ENCODE results near the gene SPHK2.

SPHK2 gene

DNA sequence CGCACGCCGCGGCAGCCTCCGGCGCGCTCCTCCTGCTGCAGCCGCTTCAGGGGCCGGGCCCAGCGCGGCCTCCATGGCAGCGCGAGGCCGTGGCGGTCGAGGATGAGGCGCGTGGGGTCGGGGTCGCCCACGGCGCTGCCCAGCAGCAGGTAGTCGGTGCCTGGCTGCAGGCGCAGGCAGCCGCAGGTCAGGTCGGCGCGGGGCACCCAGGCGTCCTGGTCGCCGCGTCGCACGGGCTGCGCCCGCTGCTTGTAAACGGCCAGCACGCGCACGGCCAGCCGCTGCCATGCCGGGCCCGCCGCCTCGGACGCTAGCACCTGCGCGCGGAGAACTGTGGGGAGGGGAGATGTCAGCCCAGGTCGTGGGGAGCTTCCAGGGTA, 42.4 kb downstream of the SPHK2 start:
- H3K27me3 ChIP-seq (ENCODE audit: control insufficient read depth, insufficient read depth, low read length): no peaks in the 10 kb centered on the region
- no peak overlapping the region for H3K9ac ChIP-seq (ENCODE audit: low read depth, low read length)
- H3K36me3 ChIP-seq (ENCODE audit: control insufficient read depth, insufficient read depth, low read length): no peaks in the 10 kb centered on the region
- peaks cover 2% of the 10 kb centered on the region for H3K4me1 ChIP-seq (ENCODE audit: control insufficient read depth, insufficient read depth, low read length)
- H3K4me3 ChIP-seq (ENCODE audit: low read depth, low read length): no peak overlapping the region
- H3K9me3 ChIP-seq (ENCODE audit: control insufficient read depth, insufficient read depth, low read length): no peaks in the 10 kb centered on the region

GRCh38 chr19:48663667-48664066, 44.4 kb downstream of the SPHK2 start:
- Histone ChIP-seq H3K36me3 (ENCODE audit: control insufficient read depth, insufficient read depth, low read length) (no peaks in the 10 kb centered on the region), H3K9ac (ENCODE audit: low read depth, low read length) (no peak overlapping the region), H3K27me3 (ENCODE audit: control insufficient read depth, insufficient read depth, low read length) (no peaks in the 10 kb centered on the region), H3K9me3 (ENCODE audit: control insufficient read depth, insufficient read depth, low read length) (no peaks in the 10 kb centered on the region), H3K4me3 (ENCODE audit: low read depth, low read length) (no peak overlapping the region), H3K4me1 (ENCODE audit: control insufficient read depth, insufficient read depth, low read length) (peaks cover 2% of the 10 kb centered on the region)

DNA sequence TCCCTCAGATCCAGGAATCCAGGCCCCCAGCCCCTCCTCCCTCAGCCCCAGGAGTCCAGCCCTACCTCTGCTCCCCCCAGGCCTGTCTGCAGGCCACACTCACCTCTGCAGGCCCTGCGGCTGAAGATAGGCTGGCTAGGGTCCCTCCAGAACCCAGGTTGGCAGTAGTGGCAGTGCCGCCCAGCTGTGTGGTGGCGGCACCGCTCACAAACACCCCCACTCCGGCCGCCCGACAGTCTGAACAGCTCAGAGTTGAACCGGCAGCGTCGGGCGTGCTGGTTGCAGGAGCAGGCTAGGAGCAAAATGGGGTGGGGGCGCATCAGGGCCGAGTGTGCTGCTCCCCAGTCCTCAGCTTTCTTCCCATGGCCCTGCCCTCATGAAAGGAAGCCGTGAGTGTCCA, 45.2 kb downstream of the SPHK2 start:
- no peak overlapping the region for H3K9ac ChIP-seq (ENCODE audit: low read depth, low read length)

GRCh38 chr19:48665786-48666185, 46.5 kb downstream of the SPHK2 start:
- Histone ChIP-seq H3K27me3 (ENCODE audit: control insufficient read depth, insufficient read depth, low read length) (no peaks in the 10 kb centered on the region), H3K36me3 (ENCODE audit: control insufficient read depth, insufficient read depth, low read length) (no peaks in the 10 kb centered on the region), H3K9me3 (ENCODE audit: control insufficient read depth, insufficient read depth, low read length) (no peaks in the 10 kb centered on the region), H3K4me1 (ENCODE audit: control insufficient read depth, insufficient read depth, low read length) (peaks cover 2% of the 10 kb centered on the region), H3K9ac (ENCODE audit: low read depth, low read length) (no peak overlapping the region), H3K4me3 (ENCODE audit: low read depth, low read length) (no peak overlapping the region)

More for the DNA sequence above, 45.2 kb downstream of the SPHK2 start:
- Histone ChIP-seq H3K36me3 (ENCODE audit: control insufficient read depth, insufficient read depth, low read length) (no peaks in the 10 kb centered on the region), H3K4me1 (ENCODE audit: control insufficient read depth, insufficient read depth, low read length) (peaks cover 2% of the 10 kb centered on the region), H3K27me3 (ENCODE audit: control insufficient read depth, insufficient read depth, low read length) (no peaks in the 10 kb centered on the region), H3K4me3 (ENCODE audit: low read depth, low read length) (no peak overlapping the region), H3K9me3 (ENCODE audit: control insufficient read depth, insufficient read depth, low read length) (no peaks in the 10 kb centered on the region)

DNA sequence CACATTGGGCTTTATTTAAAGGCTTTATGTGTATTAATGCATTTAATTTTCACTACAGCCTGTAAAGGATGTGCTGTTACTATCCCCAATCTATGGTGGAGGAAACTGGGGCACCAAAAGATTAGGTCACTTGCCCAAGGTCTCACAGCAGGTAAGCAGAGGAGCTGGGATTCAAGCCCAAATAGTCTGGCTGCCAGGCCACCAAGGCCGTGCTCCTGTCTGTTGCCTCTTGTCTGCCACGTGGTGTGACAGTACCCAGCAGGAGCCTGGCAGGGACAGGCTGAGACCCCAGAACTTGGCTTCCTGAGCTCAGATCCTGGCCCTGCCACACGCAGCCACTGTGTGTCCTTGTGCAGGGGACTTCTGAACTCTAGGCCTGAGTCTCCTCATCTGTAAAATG, 49.0 kb downstream of the SPHK2 start:
- Histone ChIP-seq H3K36me3 (ENCODE audit: control insufficient read depth, insufficient read depth, low read length) (no peaks in the 10 kb centered on the region), H3K27me3 (ENCODE audit: control insufficient read depth, insufficient read depth, low read length) (no peaks in the 10 kb centered on the region), H3K9ac (ENCODE audit: low read depth, low read length) (no peak overlapping the region), H3K4me1 (ENCODE audit: control insufficient read depth, insufficient read depth, low read length) (no peaks in the 10 kb centered on the region), H3K9me3 (ENCODE audit: control insufficient read depth, insufficient read depth, low read length) (no peaks in the 10 kb centered on the region), H3K4me3 (ENCODE audit: low read depth, low read length) (no peak overlapping the region)

GRCh38 chr19:48668761-48669160, 49.5 kb downstream of the SPHK2 start:
- Histone ChIP-seq H3K4me1 (ENCODE audit: control insufficient read depth, insufficient read depth, low read length) (peaks cover 4% of the 10 kb centered on the region), H3K9me3 (ENCODE audit: control insufficient read depth, insufficient read depth, low read length) (no peaks in the 10 kb centered on the region), H3K36me3 (ENCODE audit: control insufficient read depth, insufficient read depth, low read length) (no peaks in the 10 kb centered on the region), H3K9ac (ENCODE audit: low read depth, low read length) (no peak overlapping the region), H3K4me3 (ENCODE audit: low read depth, low read length) (no peak overlapping the region), H3K27me3 (ENCODE audit: control insufficient read depth, insufficient read depth, low read length) (no peaks in the 10 kb centered on the region)

DNA sequence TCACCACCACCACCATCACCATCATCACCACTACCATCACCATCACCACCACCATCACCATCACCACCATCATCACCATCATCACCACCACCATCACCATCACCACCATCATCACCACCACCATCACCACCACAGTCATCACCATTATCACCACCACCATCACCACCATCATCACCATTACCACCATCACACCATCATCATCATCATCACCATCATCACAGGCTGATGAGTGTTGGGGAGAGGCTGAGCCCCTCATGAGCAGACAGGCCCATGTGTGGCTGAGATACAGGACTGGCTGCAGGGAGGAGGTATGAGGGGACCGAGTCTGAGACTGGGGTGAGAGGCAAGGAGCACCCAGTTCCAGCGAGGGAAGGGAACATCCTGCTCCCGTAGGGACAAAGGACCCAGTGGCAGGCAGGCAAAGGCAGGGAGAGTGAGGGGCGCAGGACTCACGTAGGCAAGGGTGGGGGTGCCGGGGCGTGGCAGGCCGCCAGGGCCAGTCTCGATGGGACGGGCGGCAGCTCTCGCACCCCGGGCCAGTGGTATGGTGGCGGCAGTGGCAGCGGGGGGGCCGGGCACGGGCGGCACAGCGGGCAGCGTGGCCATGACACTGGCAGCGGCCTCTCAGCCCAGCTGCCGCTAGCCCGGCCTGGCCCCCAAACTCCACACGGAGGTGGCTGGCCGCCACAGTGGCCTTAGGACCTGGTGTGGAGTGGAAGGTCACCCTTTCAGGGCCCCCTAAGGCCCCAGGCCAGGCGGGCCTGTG, 50.8 kb downstream of the SPHK2 start:
- H3K4me3 ChIP-seq (ENCODE audit: low read depth, low read length): no peak overlapping the region
- no peak overlapping the region for H3K9ac ChIP-seq (ENCODE audit: low read depth, low read length)
- no peaks in the 10 kb centered on the region for H3K9me3 ChIP-seq (ENCODE audit: control insufficient read depth, insufficient read depth, low read length)
- H3K36me3 ChIP-seq (ENCODE audit: control insufficient read depth, insufficient read depth, low read length): no peaks in the 10 kb centered on the region
- H3K4me1 ChIP-seq (ENCODE audit: control insufficient read depth, insufficient read depth, low read length): peaks cover 11% of the 10 kb centered on the region
- H3K27me3 ChIP-seq (ENCODE audit: control insufficient read depth, insufficient read depth, low read length): peaks cover 8% of the 10 kb centered on the region

- Histone ChIP-seq H3K9ac (ENCODE audit: low read depth, low read length) (no peak overlapping the region), H3K4me3 (ENCODE audit: low read depth, low read length) (no peak overlapping the region), H3K36me3 (ENCODE audit: control insufficient read depth, insufficient read depth, low read length) (no peaks in the 10 kb centered on the region), H3K27me3 (ENCODE audit: control insufficient read depth, insufficient read depth, low read length) (peaks cover 8% of the 10 kb centered on the region), H3K9me3 (ENCODE audit: control insufficient read depth, insufficient read depth, low read length) (no peaks in the 10 kb centered on the region), H3K4me1 (ENCODE audit: control insufficient read depth, insufficient read depth, low read length) (peaks cover 13% of the 10 kb centered on the region)
Observed at GRCh38 chr19:48670699-48671445, 51.6 kb downstream of the SPHK2 start.

DNA sequence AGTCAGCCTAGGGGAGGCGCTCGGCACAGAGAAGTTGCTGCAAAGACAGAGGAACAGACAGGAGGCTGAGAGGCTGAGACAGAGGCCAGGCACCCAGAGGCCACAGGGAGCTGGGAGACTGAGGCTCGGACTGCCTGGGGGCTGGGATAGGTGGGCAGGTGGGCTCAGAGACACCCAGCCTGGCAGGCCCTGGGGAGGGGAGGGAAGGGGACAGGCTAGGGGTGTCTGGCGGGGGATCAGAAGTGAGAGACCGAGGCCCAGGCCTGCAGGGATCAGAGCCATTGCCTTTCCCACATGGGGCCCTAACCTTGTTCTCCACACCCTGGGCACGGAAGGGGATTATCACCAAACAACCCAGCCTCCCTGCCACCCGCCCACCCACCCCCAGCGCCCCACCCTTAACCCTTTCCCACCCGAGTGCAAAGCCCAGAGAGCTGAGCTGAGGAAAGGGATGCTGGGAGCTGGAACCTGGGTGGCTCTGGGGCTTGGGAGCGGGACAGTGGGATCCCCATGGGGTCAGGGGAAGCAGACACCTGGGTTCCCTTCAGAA, 52.2 kb downstream of the SPHK2 start:
- Histone ChIP-seq H3K36me3 (ENCODE audit: control insufficient read depth, insufficient read depth, low read length) (no peaks in the 10 kb centered on the region), H3K27me3 (ENCODE audit: control insufficient read depth, insufficient read depth, low read length) (peaks cover 8% of the 10 kb centered on the region), H3K9me3 (ENCODE audit: control insufficient read depth, insufficient read depth, low read length) (no peaks in the 10 kb centered on the region), H3K9ac (ENCODE audit: low read depth, low read length) (no peak overlapping the region), H3K4me1 (ENCODE audit: control insufficient read depth, insufficient read depth, low read length) (peaks cover 13% of the 10 kb centered on the region), H3K4me3 (ENCODE audit: low read depth, low read length) (no peak overlapping the region)

- peaks cover 13% of the 10 kb centered on the region for H3K4me1 ChIP-seq (ENCODE audit: control insufficient read depth, insufficient read depth, low read length)
- no peaks in the 10 kb centered on the region for H3K9me3 ChIP-seq (ENCODE audit: control insufficient read depth, insufficient read depth, low read length)
- peaks cover 8% of the 10 kb centered on the region for H3K27me3 ChIP-seq (ENCODE audit: control insufficient read depth, insufficient read depth, low read length)
- no peak within 1 kb of the TSS for H3K9ac ChIP-seq (ENCODE audit: low read depth, low read length)
- peak within 1 kb of the TSS; percentile 30 for H3K4me3 ChIP-seq (ENCODE audit: low read depth, low read length)
- no peaks in the 10 kb centered on the region for H3K36me3 ChIP-seq (ENCODE audit: control insufficient read depth, insufficient read depth, low read length)
Observed at GRCh38 chr19:48672994-48673393, 53.7 kb downstream of the SPHK2 start, which contains the start of gene NTN5. NTN5 (minus strand) TSS chr19:48673017; CDS start chr19:48670986, 2,031 bp downstream.

DNA sequence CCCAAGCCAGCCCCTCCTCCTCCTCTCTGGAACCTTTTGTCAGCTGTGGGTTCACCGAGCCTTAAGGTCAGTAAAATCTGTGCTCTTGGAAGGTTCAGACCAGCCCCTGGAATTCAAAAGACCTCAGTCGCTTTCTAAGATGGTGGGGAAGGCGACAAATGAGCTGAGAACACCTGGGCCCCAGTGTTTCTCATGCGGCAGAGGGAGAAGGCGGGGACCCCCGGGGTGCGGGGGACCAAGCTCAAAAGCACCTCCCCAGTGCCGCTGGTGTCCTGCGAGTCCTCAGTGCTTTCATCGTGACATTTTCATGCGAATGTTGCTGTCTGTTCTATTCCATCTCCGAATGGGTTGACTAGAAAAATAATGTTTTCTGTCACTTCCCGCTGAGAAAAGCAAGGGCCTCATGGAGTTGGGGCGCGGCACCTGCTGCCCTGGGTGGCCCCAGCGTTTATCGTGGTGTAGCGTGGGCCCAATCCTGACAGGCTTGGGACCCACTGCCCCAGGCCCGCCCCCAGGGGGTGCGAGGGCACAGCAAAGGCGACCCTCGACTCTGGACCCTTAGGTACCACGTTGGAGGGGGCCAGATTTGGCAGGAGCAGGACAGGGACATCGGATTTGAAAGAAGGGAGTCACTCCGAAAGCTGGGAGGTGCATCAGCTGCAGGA, 54.3 kb downstream of the SPHK2 start:
- peaks cover 13% of the 10 kb centered on the region for H3K4me1 ChIP-seq (ENCODE audit: control insufficient read depth, insufficient read depth, low read length)
- H3K27me3 ChIP-seq (ENCODE audit: control insufficient read depth, insufficient read depth, low read length): peaks cover 8% of the 10 kb centered on the region
- H3K9me3 ChIP-seq (ENCODE audit: control insufficient read depth, insufficient read depth, low read length): no peaks in the 10 kb centered on the region
- no peak overlapping the region for H3K9ac ChIP-seq (ENCODE audit: low read depth, low read length)
- no peaks in the 10 kb centered on the region for H3K36me3 ChIP-seq (ENCODE audit: control insufficient read depth, insufficient read depth, low read length)
- H3K4me3 ChIP-seq (ENCODE audit: low read depth, low read length): peak overlapping the region; percentile 30

Data from iPS-15b (cell line).